Gastrocnemius medialis (tissue), 4 donors: Measurements from ENCODE around the gene FFAR3. TPM values are rescaled to one million over a fixed set of nuclear protein-coding genes. Genes with fewer than 3 reads are reported as not detected.

Experiments used
- ATAC-seq, 2 donors: fragments of 150-250 bp; one replicate each; pipeline ENCODE4 v1.9.1; 2016
- DNase-seq, 2 donors: peaks; one replicate each; pipeline ENCODE4 v3.0.0-alpha.2; 2019
- H3K27ac ChIP-seq, 4 donors: fragments of 200-600 bp; sonication (generic); 1 replicate in 1 of 4; 2 replicates in 3 of 4; pipeline ENCODE4 v1.5.1; 2016 to 2018; ENCODE audit warnings: mild to moderate bottlenecking in 2 of 4, moderate library complexity in 1 of 4
- H3K27me3 ChIP-seq, 3 donors: fragments of 200-600 bp; sonication (generic) in 2 of 3; 1 replicate in 1 of 3; 2 replicates in 2 of 3; pipeline versions ENCODE4 v1.5.1 to v1.6.0; 2016 to 2019; ENCODE audit warnings: mild to moderate bottlenecking in 1 of 3, moderate library complexity in 1 of 3
- H3K36me3 ChIP-seq, 2 donors: fragments of 200-600 bp; sonication (generic) in 1 of 2; one replicate each; pipeline ENCODE4 v1.5.1; 2017 to 2018
- H3K4me1 ChIP-seq, 2 donors: fragments of 200-600 bp; sonication (generic) in 1 of 2; one replicate each; pipeline ENCODE4 v1.5.1; 2016 to 2017; ENCODE audit warnings: mild to moderate bottlenecking in 2 of 2
- H3K4me3 ChIP-seq, 4 donors: fragments of 200-600 bp; sonication (generic) in 3 of 4; 1 replicate in 1 of 4; 2 replicates in 3 of 4; pipeline ENCODE4 v1.5.1; 2016 to 2019; ENCODE audit warnings: mild to moderate bottlenecking in 2 of 4
- H3K9me3 ChIP-seq, 3 donors: fragments of 200-600 bp; sonication (generic) in 2 of 3; 1 replicate in 1 of 3; 2 replicates in 2 of 3; pipeline ENCODE4 v1.5.1; 2016 to 2019
- CTCF ChIP-seq, 5 experiments: fragments of 450-650 bp in 3 of 5; fragments of 200-600 bp in 2 of 5; sonication (generic) in 2 of 5; IDR thresholded peaks in 4 of 5; conservative IDR thresholded peaks in 1 of 5; 1 replicate in 4 of 5; 2 replicates in 1 of 5; pipeline ENCODE4 v1.5.1; 2016 to 2019; ENCODE audit warnings: antibody characterized with exemption in 5 of 5, mild to moderate bottlenecking in 3 of 5, moderate library complexity in 3 of 5
- POLR2A ChIP-seq, 2 donors: fragments of 450-650 bp; IDR thresholded peaks; one replicate each; pipeline ENCODE4 v1.6.1; 2017; ENCODE audit warnings: antibody characterized with exemption in 2 of 2, mild to moderate bottlenecking in 2 of 2, moderate library complexity in 2 of 2
- in situ Hi-C, 4 donors: fragments of 200-750 bp; cut with MboI; loops; one replicate each; pipeline versions ENCODE4 v1.15.0 to v1.8.0; 2017; ENCODE audit warnings: low sequenced_read_pairs in 4 of 4
- intact Hi-C: fragments of 100-400 bp; cut with DNase I; formaldehyde crosslinking; loops from one replicate; pipeline ENCODE4 v1.15.1; 2023; ENCODE audit warnings: low total_unique reads
- total RNA-seq, 4 donors: library from RNA; depleted of rRNA; stranded (reverse); fragments of >200 nt; gene quantifications; one replicate each; pipeline versions ENCODE4 v1.1.0 to v1.2.3, GENCODE V29; 2016

The FFAR3 gene
- total RNA-seq, 4 donors from 2014 or later, result not detected

GRCh38 chr19:35331551-35332214 is 26.6 kb upstream of the FFAR3 start:
- intact Hi-C loops (no loop called here), in situ Hi-C loops (no loop called here)
- Histone ChIP-seq H3K27me3 (peaks cover 8 to 9% (median 9%) of the 10 kb centered on the region in 3 donors), H3K4me3 (no peak overlapping the region), H3K4me1 (no peaks in the 10 kb centered on the region), H3K27ac (no peak overlapping the region), H3K36me3 (no peaks in the 10 kb centered on the region), H3K9me3 (no peaks in the 10 kb centered on the region)
- DNase-seq, result no peak
- no peak for ATAC-seq
- TF ChIP-seq CTCF (IDR thresholded peaks at IDR 0.05 in 4 of 5, conservative IDR thresholded peaks at IDR 0.05 in 1 of 5) (no peak), POLR2A (IDR thresholded peaks at IDR 0.05) (no peak)

GRCh38 chr19:35332817-35333216 is 25.4 kb upstream of the FFAR3 start:
- H3K9me3 ChIP-seq, result no peaks in the 10 kb centered on the region
- H3K4me1 ChIP-seq, result no peaks in the 10 kb centered on the region
- peaks cover 5 to 9% (median 7%) of the 10 kb centered on the region in 3 donors for H3K27me3 ChIP-seq
- no peaks in the 10 kb centered on the region for H3K36me3 ChIP-seq
- TF ChIP-seq POLR2A (IDR thresholded peaks at IDR 0.05), result no peak
- TF ChIP-seq CTCF (IDR thresholded peaks at IDR 0.05 in 4 of 5, conservative IDR thresholded peaks at IDR 0.05 in 1 of 5), result no peak
- no peak for ATAC-seq
- no peak overlapping the region for H3K4me3 ChIP-seq
- no peak for DNase-seq
- in situ Hi-C loops (no loop called here), intact Hi-C loops (no loop called here)
- H3K27ac ChIP-seq, result no peak overlapping the region

- TF ChIP-seq CTCF (IDR thresholded peaks at IDR 0.05 in 4 of 5, conservative IDR thresholded peaks at IDR 0.05 in 1 of 5) (no peak), POLR2A (IDR thresholded peaks at IDR 0.05) (no peak)
- Histone ChIP-seq H3K36me3 (no peaks in the 10 kb centered on the region), H3K9me3 (no peaks in the 10 kb centered on the region), H3K4me1 (no peaks in the 10 kb centered on the region), H3K27ac (no peak overlapping the region), H3K4me3 (no peak overlapping the region), H3K27me3 (peaks cover 5 to 9% (median 7%) of the 10 kb centered on the region in 3 donors)
- intact Hi-C loops (no loop called here), in situ Hi-C loops (no loop called here)
- ATAC-seq (no peak), DNase-seq (no peak)
These were observed 24.0 kb upstream of the FFAR3 start for GRCh38 chr19:35334144-35334753.

- no peaks in the 10 kb centered on the region for H3K4me1 ChIP-seq
- TF ChIP-seq POLR2A (IDR thresholded peaks at IDR 0.05) (no peak), CTCF (IDR thresholded peaks at IDR 0.05 in 4 of 5, conservative IDR thresholded peaks at IDR 0.05 in 1 of 5) (no peak)
- H3K27ac ChIP-seq, result no peak overlapping the region
- H3K27me3 ChIP-seq, result peaks cover 2 to 5% (median 3%) of the 10 kb centered on the region in 3 donors
- in situ Hi-C loops (no loop called here), intact Hi-C loops (no loop called here)
- no peaks in the 10 kb centered on the region for H3K36me3 ChIP-seq
- ATAC-seq (no peak), DNase-seq (no peak)
- H3K9me3 ChIP-seq, result no peaks in the 10 kb centered on the region
- no peak overlapping the region for H3K4me3 ChIP-seq
These were observed 21.9 kb upstream of the FFAR3 start for GRCh38 chr19:35336166-35336955.
